ENCODE results near the gene LRRC4C.
"Not testable (repeated sequence)": the region's sequence is repeated elsewhere in the genome, so short reads cannot be mapped to it uniquely, and the experiment has no call there.

LRRC4C gene

DNA sequence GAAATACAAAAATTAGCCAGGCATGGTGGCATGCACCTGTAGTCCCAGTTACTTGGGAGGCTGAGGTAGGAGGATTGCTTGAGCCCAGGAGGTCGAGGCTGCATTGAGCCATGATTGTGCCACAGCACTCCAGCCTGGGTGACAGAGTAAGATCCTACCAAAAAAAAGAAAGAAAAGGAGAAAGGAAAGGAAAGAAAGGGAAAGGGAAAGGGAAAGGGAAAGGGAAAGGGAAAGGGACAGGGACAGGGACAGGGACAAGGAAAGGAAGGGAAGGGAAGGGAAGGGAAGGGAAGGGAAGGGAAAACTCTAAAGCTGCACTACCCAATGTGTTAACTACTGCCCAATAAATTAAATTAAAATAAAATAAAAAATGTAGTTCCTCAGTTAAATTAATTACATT lies 601.7 kb downstream of the LRRC4C start:
- DNase-seq, result not testable (repeated sequence)

DNA sequence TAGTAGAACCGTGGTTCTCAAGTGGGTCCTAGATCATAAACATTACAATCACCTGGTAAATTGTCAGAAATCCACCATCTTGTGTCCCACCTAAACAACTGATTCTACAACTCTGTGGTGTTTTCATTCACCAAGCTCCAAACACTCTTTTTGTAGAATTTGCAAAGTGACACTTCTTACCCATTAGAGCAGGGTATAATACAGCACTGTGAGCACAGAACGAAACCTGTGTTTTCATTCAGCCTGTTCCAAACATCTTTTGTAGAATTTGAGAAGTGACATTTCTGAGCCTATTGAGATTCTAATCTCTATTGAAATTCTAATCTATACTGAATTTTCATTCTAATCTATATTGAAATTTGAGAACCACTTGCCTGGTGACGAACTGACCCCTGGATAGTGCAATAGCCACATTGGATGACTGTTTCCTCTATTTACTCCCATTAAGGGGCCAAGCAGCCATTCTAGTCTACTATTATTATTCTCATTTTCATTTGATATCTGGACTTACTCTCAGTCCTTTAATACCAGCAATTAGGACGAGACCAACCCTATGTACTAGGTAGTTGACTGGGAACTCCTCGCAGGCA lies 616.6 kb downstream of the LRRC4C start:
- DNase-seq, result no peak

DNA sequence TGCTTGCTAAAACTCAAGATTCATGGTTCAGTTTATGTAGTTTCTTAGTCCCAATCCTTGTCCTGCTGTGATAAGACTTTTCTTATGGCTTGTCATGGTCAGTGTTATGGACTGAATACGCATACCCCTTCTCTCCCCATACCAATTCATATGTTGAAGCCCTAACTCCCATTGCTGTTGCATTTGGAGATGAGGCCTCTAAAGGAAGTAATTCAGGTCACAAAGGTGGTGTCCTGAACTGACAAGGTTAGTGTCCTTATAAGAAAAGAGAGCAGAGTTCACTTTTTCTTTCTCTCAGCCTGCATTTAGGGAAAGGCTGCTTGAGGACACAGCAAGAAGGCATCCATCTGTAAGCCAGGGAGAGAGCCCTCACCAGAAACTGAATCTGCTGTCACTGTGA lies 618.2 kb downstream of the LRRC4C start:
- DNase-seq, result no peak

DNA sequence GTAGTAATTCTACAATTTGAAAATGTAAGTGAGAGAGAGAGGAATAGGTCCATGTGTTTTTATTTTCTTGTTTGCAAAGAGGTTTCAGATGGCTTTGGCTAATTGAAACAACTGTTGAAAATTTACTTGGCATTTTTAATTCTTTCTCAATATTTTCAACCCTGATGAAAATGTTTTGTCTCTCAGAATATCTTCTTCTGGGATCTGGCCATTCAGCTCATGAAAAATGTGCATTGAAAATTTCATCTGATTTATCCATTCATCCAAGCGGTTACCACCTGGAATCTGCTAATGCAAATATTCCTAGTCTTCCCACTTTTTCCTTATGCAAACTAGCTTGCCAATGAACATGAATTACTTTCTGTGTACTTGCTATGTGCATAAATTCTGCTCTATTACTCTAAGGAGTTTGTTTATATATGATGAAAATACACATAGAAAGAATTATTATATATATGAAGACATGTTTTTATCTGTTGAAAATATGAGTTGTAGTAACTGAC lies 621.2 kb downstream of the LRRC4C start:
- DNase-seq, result no peak

DNA sequence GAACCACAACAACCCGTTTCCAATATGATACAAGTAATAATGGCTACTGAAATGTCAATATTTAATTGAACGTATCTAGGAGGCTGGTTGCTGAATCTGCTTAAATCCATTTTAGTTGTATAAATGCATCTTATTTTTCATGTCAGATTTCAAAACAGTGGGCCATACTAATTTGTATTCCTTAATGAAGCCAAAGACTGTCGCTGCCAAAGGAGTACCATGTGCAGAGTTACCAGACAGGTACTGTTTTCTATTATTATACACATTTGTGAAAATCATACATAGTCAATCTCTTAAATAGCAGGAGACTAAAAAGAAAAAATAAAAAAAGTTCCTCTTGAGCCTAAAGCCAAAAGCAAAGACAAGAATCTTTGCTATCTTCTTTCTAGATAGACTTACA lies 632.3 kb downstream of the LRRC4C start:
- DNase-seq, result no peak

DNA sequence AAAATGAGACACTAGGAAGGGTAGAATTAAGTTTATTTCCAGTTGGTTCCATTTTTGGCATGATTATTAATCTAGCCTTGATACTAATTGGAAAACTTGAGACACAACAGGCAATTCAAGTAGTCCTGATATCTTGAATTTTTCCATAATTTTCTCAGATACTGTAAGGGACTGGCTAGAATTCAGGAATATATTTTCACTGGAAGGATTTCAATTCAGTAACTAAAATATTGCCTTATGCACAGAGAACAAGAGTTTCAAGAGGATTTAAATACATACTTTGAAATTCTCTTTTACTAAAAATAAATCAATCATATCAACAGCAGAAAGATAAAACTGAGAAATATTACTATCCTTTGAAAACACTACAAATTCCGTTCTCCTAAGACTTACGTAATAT lies 632.9 kb downstream of the LRRC4C start:
- DNase-seq, result no peak

DNA sequence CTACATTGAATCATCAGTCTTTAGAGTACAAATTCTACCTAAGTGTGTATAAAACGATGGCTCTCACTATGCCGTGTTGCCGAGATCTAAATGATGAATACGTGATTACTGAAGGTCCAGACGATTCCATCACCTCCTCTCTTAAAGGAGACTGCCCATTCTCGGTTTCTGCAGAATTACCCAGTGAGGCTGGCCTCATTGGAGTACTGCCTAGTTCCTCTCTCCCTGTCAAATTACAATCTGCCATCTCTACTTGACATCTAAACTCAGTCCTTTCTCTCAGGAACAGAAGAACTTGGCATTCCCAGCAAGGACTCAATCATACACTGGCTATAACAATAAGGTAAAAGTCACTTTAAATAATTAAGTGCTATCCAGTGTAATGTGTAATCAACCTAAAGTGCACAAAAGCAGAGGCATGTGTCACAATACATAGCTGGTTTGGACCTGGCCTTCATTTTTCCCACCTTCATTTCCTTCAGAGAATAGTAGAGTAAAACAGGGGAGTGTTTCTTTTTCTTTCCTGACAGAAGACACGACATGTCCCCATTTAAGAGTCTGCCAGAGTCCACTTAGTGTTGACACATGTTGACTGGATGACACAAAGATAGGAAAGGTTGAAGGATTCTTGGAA lies 634.1 kb downstream of the LRRC4C start:
- no peak for DNase-seq

DNA sequence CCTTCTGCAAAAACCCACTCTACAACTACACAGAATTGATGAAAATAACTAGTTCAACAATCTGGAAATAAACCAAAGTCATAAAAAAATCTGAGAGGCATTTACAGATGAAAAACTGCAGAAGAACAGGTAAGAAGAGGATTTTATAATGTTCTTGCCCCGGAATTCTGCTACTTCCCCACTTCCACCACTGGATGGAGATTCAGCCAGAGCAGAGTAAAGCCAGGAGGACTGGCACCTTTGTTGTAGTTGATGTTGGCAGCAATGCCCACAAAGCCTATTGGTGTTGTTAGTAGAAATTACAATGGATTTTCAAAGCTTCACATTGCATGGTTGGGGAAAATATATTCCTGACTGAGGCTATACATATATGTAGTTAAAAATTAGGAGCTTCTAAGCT lies 640.2 kb downstream of the LRRC4C start:
- DNase-seq, result no peak

DNA sequence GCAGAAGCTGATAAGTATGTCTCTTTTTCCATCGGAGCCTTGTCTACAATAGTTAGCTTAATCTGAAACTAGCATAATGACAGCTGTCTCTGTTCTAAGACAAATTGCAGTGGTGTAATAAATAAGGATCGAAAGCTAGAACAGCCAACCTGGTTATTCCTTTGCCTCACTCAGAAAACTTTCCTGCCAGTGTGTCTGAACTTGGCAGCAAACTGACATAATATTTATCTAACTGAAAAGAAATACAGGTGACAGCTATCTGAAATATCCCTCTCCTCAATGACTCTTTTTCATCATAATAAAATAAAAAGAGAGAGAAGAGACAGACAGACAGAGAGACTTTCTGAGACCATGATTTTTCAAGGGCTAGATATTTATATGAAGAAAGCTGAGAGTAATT lies 642.5 kb downstream of the LRRC4C start:
- DNase-seq, result no peak

- no peak for DNase-seq
Observed at GRCh38 chr11:40797981-40798380, 661.5 kb downstream of the LRRC4C start.

DNA sequence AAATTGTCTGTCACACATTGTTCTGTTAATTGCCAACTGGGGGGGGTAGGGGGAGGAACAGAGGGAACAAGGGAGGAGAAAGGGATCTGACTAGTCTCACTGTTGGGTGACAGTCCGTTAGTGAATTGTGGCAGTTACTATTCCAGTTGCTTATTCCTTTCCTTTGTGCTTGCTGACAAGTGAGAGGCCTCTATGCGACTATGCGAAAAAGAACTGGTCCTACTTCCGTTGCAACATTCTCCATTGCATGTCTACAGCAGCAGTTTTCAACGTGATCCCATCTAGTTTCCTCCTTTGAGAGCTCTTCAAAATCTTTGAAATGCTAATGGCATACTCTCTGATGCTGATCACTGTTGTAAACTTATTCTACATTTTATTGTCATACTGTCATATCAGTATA lies 672.2 kb downstream of the LRRC4C start:
- no peak for DNase-seq

- no peak for DNase-seq
Observed at GRCh38 chr11:40763046-40763445, 696.4 kb downstream of the LRRC4C start.

GRCh38 chr11:40759341-40759740 lies 700.1 kb downstream of the LRRC4C start:
- no peak for DNase-seq

GRCh38 chr11:40754297-40754696 lies 705.2 kb downstream of the LRRC4C start:
- no peak for DNase-seq

DNA sequence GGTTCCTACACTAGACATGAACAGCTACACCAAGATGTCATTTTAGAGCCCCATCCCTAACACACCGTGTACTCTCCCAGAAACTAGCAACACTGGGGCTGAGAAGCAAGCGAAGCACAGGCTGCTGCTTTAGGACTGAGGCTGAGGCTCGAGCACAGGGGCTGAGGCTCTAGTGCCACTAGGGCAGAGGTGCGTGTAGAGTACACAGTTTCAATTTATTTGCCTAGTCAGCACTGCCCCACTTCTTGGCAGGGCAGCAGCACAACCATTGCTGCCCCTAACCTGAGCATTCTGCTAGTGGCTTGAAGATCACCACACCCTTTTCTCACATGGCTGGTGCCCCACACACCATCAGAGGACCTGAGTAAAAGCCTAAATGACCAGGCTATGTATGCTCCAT lies 713.2 kb downstream of the LRRC4C start:
- DNase-seq, result no peak

- DNase-seq, result no peak
Observed at GRCh38 chr11:40732132-40732531, 727.3 kb downstream of the LRRC4C start.

DNA sequence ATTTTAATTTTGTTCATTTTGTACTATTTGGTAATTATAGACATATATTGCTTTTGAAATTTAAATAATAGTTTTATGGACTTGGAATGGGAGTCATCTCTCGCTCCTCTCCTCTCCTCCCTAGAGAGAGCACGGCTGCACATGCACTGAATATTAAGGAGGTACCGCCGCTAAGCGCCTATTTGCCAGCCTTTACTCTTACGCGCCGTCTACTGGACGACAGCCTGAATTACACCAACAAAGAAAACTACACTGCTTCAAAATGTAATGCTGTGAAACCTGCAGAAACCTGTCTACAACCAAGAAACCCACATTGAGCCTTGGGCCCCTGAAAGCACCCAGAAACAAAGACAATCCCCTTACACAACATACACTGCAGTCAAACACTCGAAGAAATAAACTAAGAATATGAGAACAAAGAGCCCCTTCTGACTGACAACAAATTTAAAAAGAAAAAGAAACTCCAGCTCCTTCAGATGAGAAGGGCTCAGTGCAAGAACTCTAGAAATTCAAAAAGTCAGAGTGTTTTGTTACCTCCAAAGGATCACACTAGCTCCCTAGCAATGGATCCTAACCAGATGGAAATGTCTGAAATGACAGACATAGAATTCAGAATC lies 737.2 kb downstream of the LRRC4C start:
- DNase-seq, result peak in 3 of 4 experiments; percentile 19 to 30 (median 24)

DNA sequence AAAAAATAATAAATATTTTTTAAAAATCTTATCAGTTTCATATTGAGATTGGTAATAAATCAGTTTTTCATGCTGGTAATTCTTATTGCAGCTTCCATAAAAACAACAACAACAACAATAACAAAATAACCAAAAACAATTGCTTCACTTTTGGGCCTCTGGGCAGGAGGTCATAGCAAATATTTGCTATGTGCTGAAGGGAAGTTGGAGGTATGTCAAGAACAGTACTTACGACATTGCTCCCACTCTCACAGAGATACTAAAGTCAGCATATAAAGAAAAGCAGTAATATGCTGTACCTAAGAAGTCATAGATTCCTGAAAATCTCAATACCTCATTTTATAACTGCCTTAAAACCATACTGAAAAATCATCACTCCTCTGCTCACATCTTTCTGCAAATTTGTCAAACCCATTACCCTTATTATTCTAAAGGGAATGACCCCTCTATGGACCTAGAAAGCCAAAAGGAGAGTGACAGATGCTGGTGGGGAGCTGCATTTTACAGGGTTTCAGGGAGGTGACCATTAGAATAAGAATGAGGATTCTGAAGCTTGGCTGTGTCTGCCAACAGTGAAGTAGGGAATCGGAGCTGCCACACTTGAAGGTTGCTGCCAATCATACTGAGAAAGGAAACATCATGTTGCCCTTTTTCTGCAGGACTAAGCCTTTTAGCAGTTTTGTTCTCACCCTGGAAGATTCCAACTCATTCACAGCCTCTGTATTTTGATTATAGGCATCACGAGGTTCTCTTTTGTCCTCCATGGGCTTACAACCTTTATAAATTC lies 742.9 kb downstream of the LRRC4C start:
- DNase-seq, result no peak

GRCh38 chr11:40713083-40713482 lies 746.4 kb downstream of the LRRC4C start:
- DNase-seq, result no peak

- DNase-seq, result no peak
Observed at GRCh38 chr11:40701027-40701426, 758.4 kb downstream of the LRRC4C start.

DNA sequence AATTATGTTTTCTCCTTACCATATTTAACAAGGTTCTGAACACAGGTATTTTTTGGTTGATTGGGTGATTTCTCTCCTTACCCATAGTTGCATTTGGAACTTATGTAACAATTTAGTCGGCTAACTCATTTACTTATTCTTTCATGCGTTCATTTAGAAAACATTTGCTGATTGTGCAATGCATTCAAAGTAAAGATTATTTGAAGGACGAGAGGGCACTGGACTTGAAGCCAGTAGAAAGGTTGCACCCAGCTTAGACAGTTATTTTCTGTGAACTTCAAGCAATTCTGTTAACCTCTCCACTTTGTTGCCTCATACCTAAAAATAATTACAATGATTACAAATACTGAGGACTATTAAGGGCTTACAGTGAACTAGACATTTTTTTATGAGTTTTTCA lies 769.6 kb downstream of the LRRC4C start:
- DNase-seq, result no peak

- DNase-seq, result no peak
Observed at GRCh38 chr11:40688369-40688768, 771.1 kb downstream of the LRRC4C start.

- no peak for DNase-seq
Observed at GRCh38 chr11:40686765-40687164, 772.7 kb downstream of the LRRC4C start.
